Glomerular endothelial cell (primary cell): ENCODE results near the gene ALDH1A1. TPM values are rescaled to one million over a fixed set of nuclear protein-coding genes. Genes with fewer than 3 reads are reported as not detected.
"Not testable (repeated sequence)": the region's sequence is repeated elsewhere in the genome, so short reads cannot be mapped to it uniquely, and the experiment has no call there.

Experiments used
- DNase-seq: peaks from one replicate; pipeline ENCODE4 v3.0.0-alpha.2; 2011; ENCODE audit warnings: low read depth, low spot score; ENCODE audit errors: extremely low read depth
- total RNA-seq: library from RNA; depleted of rRNA; stranded (reverse); fragments of >200 nt; gene quantifications from 2 replicates; pipeline ENCODE4 v1.2.3, GENCODE V29; 2015

Gene ALDH1A1
- total RNA-seq, 1 donor from 2014 or later, result 172 TPM

DNA sequence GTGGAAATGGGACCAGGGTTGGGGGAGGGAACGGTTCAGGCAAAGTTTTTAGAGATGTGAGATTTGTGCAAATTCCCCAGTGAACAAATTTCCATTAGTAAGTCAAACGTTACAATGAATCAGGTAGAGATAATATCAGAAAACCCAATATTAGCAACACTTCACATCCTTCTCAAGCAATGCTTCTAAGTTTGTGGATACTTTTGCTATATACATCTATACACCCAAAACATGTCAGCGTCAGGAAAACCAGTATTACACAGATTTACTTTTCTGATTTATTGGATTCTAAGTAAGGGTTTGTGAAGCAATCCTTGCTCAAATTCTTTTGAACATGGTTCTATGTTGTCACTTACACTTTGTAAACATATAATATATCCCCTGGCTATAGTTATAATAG lies 6.5 kb downstream of the ALDH1A1 start:
- no peak for DNase-seq

DNA sequence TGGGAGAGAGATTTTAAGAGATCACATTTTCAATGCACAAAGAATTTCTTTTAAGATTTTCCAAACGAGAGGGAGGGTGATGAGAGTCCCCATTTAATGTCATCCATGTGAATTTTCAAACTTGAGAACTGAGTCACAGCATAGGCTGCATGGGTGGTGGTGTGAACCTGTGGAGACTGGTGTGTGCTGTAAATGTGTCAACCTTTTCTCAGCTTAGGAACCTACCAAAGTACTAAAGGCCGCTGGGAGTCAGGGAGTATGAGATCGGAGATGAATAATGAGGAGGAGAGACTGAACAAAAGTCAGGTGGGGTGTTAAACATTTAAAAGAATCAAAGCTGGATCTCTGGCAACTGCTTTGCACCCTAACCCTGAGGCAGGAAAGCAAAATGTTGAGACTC lies 7.5 kb downstream of the ALDH1A1 start:
- no peak for DNase-seq

DNA sequence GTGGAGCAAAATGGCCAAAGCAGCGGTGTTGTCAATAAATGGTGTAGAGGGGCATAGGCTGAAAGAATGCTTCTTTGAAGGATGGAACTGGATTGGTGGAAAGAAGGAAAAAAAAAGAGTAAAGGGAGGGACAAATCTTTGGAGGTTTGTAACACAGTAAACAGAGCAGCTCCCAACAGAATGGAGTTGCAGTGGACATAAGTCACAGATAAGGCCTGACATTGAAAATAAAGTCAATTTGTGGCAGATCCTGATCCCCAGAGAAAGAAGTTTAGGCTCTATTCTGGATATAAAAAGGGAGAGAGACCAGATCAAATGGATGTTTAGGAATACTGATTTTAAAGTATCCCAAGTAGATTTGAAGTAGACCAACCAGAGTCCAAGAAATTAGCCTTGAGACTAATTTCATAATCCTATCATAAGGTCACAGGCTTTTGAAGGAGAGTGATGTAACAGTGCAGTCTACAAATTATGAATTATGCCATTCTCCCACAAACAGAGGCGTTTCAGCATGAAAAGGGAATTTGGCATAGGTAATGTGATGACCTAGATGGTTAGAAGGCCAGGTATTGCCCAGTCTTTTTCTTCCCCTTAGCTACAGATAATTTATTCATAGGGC lies 8.9 kb downstream of the ALDH1A1 start:
- no peak for DNase-seq

DNA sequence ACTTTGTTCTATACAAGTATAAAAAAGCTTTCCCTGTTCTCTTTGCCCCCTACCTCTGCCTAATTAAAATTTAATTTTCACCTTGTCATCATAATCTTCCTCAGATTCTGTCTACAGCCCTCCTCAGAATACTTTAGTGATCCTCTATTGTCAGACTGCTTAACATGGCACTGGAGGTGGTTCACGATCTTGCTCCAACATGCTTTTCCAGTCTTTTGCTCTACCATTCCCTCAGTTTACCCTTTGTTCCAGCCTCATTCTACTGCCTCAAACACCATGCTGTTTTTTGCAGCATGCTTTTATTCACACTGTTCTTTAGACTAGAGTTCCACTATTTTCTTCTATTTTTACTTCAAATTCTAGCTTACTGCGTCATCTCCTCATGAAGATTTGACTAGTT lies 10.4 kb downstream of the ALDH1A1 start:
- DNase-seq, result no peak

DNA sequence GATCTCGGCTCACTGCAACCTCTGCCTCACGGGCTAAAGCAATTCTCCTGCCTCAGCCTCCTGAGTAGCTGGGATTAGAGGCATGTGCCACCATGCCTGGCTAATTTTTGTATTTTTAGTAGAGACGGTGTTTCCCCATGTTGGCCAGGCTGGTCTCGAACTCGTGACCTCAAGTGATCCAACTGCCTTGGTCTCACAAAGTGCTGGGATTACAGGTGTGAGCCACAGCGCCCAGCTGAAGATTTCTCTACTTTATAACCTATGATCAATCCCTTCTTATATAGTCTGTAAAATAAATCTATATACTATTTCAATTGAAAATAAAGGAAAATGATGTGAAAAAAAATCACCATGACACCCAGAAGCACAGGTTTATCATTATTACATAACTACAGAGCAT lies 13.3 kb downstream of the ALDH1A1 start:
- not testable (repeated sequence) for DNase-seq

DNA sequence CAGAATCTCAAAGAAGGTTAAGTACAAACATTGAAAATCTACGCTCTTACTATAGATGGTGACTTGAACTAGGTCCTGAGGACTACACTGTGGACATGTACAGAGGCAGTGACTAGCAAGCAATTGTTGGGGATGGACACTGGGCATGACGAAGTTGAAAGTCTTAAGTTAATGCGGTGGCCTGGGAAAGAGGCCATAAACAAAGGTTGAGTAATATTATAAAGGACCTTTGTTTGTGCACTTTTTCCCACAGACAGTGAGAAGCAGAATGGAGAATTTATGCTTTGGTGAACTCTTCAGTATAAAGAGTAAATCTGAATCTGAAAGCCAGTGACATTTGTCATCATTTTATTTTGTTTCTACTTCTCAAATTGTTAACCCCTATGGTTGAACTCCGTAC lies 15.3 kb downstream of the ALDH1A1 start:
- no peak for DNase-seq

DNA sequence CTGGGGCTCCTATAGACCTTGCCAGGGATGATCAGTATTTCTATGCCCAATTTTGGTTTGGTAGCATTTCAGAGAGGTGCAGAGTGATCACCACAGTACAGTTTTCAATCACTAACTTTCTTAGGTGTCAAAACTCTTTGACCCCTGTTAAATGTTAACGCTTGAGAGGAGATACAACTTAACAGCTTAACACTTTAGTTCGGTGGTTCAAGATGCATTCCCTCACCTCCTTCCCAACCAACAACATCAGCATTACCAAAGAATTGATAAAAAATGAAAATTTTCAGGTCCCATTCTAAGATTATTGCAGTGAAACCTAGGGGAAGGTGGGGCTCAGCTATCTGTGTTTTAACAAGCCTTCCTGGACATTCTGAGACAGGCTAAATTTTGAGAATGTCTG lies 16.2 kb downstream of the ALDH1A1 start:
- no peak for DNase-seq

DNA sequence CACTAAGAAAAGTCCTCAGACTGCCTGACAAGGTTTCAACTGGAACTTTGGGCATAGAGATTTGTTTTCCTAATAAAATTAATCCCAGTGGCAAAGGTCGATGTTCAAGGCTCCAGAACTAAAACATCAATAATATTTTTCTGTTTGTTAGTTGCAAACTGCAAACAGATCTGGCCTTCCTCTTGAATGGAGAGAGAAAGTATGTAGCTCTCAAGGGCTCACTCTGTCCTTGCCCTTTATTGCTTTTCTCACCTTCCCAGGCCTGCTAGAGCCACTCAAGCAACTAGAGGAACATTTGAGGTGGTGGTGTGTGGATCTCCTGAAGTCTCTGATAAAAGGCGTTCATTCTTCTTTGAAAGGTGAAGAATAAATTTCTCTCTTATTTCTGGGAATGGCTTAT lies 16.6 kb downstream of the ALDH1A1 start:
- no peak for DNase-seq

DNA sequence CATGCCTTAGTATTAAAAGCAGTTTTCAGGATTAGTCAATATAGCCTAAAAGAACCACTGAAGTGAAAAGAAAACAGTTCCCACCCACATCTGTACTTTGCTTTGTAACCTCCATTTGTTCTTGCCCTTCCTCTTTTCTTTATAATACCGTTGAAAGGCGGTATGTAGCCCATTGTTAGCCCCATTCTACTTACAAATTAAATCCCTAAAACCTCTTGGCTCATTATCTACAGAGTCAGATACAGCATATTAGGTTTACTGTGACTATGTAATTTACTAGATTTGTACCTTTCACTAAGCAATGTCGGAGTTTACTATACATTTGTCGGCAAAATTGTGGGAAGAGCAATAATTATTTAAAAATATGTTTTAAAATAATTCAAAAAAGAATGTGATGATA lies 17.3 kb downstream of the ALDH1A1 start:
- DNase-seq, result no peak

DNA sequence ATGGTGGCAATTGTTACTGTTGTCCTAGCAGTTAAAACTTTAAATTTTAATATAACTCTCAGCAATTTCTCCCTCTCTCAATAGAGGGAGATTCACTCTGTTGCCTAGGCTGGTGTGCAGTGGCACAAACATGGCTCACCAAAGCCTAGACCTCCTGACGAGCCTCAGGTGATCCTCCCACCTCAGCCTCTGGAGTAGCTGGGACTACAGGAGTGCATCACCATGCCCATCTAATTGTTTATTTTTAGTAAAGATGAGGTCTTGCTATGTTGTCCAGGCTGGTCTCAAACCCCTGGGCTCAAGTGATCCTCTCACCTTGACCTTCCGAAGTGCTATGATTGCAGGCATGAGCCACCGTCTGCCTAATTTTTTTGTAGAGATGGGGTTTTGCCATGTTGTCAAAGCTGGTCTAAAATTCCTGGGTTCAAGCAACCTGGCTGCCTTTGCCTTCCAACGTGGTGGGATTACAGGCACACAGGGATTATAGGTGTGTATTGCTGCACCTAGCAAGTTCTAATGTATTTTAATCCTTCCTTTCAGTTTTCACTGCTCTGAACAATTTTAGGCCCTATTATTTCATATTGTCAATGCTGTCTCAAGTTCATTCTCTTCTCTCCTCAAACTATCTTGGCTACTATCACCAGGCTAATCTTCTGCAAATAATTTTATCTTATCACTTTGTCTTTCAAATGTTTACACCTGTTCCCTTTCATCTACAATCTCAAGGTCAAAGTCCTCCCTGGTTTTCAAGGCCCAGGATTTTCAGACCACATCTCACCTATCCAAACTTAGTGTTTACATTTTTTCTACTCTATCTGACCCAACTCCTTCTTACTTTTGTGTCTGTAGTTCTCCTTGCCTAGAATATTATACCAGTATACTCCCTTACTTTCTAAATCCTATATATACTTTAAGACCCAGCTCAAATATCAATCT lies 18.9 kb downstream of the ALDH1A1 start:
- no peak for DNase-seq

DNA sequence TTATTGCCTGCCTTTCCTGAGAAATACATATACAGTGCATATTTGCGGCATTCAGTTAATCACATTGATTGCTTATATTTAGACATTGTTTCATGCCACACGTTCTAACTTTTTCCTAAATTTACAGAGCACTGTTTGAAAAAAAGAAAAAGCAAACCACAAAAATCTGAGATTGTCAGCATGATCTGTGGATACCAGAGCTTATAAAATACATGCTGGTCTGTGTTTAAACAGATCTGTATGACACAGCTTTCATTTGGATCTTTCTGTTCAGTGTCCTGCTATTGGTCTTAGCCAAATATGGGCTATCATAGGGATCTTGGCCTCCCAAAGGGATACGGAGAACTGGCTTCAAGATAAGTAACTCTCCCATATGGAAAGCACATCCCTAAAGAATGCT lies 20.2 kb downstream of the ALDH1A1 start:
- no peak for DNase-seq

DNA sequence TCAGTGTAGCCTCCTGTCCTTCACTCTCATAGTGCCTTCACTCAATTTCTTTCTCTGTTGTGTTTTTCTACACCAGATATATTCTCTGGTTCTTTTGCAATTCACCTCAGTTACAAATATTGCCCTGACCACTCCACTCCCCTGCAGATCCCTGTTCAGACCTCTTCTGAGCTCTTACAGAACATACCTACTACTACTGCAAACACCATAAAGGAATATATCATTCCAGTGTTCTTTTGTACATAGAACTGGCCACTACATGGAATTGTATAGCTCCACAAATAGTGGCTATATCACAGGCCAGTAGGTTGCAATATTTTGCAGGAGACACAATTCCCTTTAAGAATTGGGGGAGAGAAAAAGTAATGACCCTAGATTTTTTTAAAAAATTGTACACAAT lies 21.0 kb downstream of the ALDH1A1 start:
- no peak for DNase-seq

DNA sequence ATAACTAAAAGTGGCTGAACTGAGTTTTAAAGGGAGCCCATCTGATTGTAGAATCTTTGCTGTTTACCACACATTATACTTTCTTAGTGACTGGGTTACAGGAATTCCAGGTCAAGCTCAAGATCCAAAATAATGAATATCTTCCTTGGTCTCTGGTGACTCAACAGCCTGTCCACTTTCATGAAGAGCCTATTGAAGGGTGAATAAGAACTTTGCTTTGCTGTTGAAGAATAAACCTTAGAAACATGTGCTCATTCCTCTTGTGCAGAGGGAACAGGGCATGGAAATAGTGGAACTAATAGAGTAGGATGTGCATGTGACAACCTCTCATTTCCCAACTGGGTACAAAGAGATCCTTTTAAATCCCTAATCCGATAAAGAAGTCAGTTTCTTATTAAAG lies 21.4 kb downstream of the ALDH1A1 start:
- DNase-seq, result no peak

DNA sequence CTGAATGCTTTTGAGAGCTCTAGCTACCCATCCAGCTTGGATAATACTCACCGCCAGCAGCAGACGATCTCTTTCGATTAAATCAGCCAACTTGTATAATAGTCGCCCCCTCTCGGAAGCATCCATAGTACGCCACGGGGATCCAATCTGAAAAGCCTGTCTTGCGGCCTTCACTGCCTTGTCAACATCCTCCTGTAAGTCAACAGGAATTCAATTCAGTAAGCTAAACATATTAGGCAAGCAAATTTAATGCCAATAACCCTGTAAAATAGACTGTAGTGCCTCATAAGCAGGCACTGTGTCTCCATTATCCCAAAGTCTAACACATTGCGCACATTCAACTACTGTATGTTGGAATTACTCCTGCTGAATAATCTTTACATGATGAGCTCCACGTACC lies 22.0 kb downstream of the ALDH1A1 start:
- no peak for DNase-seq

DNA sequence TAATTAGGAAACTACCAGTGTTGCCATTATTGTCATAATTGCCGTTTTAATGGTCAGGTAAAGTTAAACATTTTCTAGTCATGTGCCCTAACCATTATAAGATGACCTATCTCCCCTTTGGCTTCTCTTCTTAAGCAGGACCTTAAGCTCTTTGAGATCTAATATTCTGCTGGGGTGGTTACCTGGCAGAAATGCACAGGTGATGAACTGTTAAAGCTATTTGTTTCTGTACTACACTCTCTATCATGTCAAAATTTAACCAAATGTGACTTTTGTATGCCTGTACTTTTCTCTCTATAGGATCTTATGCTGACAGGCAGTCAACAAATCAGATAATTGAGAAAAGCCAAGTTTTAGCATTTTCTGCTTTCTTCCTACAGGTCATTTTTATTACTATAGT lies 23.3 kb downstream of the ALDH1A1 start:
- no peak for DNase-seq

DNA sequence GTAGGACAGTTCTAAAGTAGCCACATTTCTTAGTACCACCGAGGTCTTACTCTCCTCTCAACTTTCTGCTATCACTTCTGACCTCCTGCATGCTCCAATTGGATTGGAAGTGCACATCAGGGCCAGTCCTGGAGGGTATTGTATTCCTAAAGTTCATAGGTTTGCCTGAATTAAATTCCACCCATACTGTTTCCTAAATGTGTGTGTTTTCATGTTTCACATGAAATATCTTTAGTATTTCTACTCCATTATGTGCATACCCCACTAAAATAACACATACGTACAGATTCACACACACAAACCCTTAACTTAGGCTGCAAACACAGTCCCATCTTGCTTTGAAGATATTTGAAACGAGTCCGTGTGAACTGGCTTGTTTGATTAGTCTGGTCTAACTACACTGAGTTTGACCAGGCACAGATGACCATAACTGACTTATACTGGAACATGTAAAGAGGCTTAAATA lies 24.8 kb downstream of the ALDH1A1 start:
- no peak for DNase-seq

DNA sequence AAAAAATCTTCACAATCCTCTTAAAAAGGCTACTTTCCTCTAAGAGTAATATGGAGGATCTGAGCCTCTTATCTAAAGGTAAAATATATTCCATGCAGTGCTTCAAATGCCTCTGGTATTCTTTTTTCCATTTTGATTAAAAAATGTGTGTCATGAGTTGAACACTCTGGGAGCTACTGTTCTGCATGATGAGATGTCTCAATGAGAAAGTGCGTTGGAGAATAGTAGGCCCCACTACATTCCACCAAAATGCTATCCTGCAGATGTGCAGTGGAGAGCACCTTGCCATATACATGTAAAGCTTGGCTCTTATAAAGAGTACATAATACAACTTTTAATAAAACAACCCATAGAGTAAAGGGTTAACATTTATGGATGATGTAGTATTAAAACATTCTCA lies 26.3 kb downstream of the ALDH1A1 start:
- DNase-seq, result no peak

DNA sequence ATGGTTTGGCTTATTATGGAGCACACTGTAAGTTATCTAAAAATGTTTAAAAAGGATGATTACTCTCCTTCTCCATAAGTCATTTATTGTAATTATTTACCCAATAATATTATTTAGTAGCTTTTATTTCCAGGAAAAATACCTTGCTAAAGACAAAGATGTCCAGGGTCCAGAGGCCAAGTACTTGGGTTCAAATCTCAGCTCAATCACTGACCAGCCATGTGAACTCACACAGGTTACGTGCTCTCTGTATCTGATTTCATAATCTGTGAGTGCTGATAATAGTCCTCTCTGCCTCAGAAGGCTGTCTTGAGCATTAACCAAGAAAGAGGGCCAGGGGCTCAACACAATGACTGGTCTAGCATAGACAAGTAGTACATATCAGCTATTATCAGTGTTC lies 27.0 kb downstream of the ALDH1A1 start:
- DNase-seq, result no peak

DNA sequence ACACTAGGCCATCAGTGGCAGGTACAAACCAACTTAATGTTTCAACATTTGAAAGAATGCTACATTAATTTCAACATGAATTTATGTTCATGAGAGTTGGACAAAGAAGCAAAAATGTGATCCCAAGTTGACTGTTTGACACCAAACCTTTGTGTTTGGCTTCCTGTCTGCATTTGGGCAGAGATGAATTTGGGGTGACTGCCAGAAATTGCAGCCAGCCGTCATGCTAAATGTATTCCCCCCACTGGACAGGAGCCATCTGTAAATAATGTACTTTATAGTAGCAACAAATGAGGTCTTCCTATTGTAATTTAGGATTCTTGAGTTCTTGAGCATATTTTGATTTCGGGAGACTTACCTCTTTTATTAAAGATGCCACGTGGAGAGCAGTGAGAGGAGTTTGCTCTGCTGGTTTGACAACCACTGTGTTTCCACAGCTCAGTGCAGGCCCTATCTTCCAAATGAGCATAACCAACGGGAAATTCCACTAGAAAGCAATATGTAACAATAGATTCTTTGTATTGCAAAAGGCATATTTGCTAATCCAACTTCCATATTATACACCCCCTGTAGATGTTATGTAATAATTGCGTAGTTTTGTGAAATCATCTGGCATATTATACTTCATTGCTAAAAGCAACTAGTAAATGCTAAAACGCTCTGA lies 27.6 kb downstream of the ALDH1A1 start:
- peak; percentile 52 for DNase-seq

DNA sequence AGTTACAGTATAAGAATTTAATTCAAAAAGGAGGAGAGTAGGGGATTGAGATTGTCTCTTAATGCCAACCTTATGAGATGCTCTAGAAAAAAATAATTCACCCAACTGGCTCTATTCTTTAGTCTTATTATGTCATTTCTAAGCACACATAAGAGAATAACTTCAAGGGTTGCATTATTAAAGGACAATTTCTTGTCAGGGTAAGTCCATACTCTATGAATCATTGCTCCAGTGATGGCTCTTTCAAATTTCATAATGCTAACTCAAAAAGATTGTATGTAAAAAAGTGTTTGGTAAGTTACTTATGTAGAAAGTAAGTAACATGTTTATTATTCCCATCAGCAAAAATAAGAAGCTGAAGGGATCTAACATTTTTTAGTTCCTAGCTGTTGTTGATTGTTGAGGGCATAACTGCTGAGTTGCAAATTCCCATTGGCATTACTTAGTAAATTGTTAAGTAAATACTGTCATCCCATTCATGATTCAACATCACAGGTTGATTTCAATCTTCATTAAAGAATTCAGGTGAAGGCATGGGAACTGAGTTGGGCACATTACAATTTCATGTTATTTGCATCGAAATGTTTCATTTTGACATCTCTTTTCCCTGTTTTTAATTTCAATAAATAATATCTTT lies 28.6 kb downstream of the ALDH1A1 start:
- no peak for DNase-seq

DNA sequence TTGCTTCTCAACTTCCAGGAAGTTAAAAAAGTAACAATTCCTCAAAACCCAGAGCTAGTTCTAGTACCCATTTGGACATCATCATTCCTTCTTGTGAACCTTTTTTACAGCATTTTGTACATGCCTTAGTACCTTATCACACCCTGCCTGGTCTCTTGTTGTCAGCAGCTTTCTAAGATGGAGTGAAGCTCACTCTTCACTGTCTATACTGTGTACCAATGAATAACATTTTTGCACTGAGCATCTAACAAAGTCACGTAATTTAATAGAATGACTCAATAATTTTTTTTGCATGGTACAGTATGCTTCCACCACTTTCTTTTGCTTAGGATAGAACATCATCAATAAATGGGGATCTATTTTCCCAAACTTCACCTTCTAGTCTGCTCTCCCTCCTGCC lies 29.8 kb downstream of the ALDH1A1 start:
- no peak for DNase-seq
